Cerebellar nuclear complex (tissue), 1 donor: ENCODE results near the gene CCDC78.
"Not testable (repeated sequence)": the region's sequence is repeated elsewhere in the genome, so short reads cannot be mapped to it uniquely, and the experiment has no call there.

Experiments
- DNase-seq, 2 experiments: peaks; one replicate each; lab custom pipeline; 2025; lab: John Stamatoyannopoulos, UW

Gene CCDC78

GRCh38 chr16:760545-761343, 34.5 kb upstream of the CCDC78 start, which contains the start of gene MSLN:
Gene MSLN, plus strand, starts transcription at chr16:760734. Its CDS starts 1,947 bp downstream, at chr16:762681.
- no peak for DNase-seq

GRCh38 chr16:760065-760464, 33.8 kb upstream of the CCDC78 start:
- no peak for DNase-seq

GRCh38 chr16:759110-759910, 33.1 kb upstream of the CCDC78 start:
- no peak for DNase-seq

GRCh38 chr16:756428-756827, 30.2 kb upstream of the CCDC78 start:
- no peak for DNase-seq

- no peak for DNase-seq
Measured at GRCh38 chr16:754656-755055, 28.4 kb upstream of the CCDC78 start.

- not testable (repeated sequence) for DNase-seq
Measured at GRCh38 chr16:754121-754607, 27.9 kb upstream of the CCDC78 start.

GRCh38 chr16:752007-752312, 25.7 kb upstream of the CCDC78 start:
- DNase-seq = no peak

GRCh38 chr16:751152-752006, 25.1 kb upstream of the CCDC78 start:
- no peak for DNase-seq

GRCh38 chr16:750485-750884, 24.2 kb upstream of the CCDC78 start:
- no peak for DNase-seq

- no peak for DNase-seq
Measured at GRCh38 chr16:749010-749409, 22.8 kb upstream of the CCDC78 start.

- no peak for DNase-seq
Measured at GRCh38 chr16:747978-748746, 21.9 kb upstream of the CCDC78 start.

GRCh38 chr16:746637-747036, 20.4 kb upstream of the CCDC78 start:
- DNase-seq = no peak

GRCh38 chr16:745739-746138, 19.5 kb upstream of the CCDC78 start:
- DNase-seq = no peak

GRCh38 chr16:743794-744500, 17.7 kb upstream of the CCDC78 start:
- DNase-seq = no peak

GRCh38 chr16:742894-743293, 16.7 kb upstream of the CCDC78 start:
- DNase-seq = not testable (repeated sequence)

GRCh38 chr16:741986-742629, 15.9 kb upstream of the CCDC78 start:
- no peak for DNase-seq

- peak in 1 of 2 experiments; percentile 23 for DNase-seq
Measured at GRCh38 chr16:740764-741505, 14.7 kb upstream of the CCDC78 start, which contains the start of gene CIAO3. Gene CIAO3, minus strand, starts transcription at chr16:740997. Its CDS starts 12 bp downstream, at chr16:740985.

- no peak for DNase-seq
Measured at GRCh38 chr16:740459-740763, 14.2 kb upstream of the CCDC78 start.
